NCI-H510A treated with DMSO at 0.1 percent for 48 hours (cell line): ENCODE results near the gene AADACL4.
"Not testable (repeated sequence)": the region's sequence is repeated elsewhere in the genome, so short reads cannot be mapped to it uniquely, and the experiment has no call there.

Experiments used
- DNase-seq: peaks from one replicate; lab custom pipeline; 2025; lab: John Stamatoyannopoulos, UW

Gene AADACL4

GRCh38 chr1:12629985-12630760 lies 13.7 kb upstream of the AADACL4 start:
- DNase-seq = no peak

GRCh38 chr1:12630946-12631530 lies 12.8 kb upstream of the AADACL4 start:
- no peak for DNase-seq

- DNase-seq = no peak
Observed at GRCh38 chr1:12631571-12631970, 12.3 kb upstream of the AADACL4 start.

- no peak for DNase-seq
Observed at GRCh38 chr1:12634156-12634555, 9.7 kb upstream of the AADACL4 start.

GRCh38 chr1:12634696-12635202 lies 9.1 kb upstream of the AADACL4 start:
- DNase-seq = no peak

- no peak for DNase-seq
Observed at GRCh38 chr1:12636098-12636950, 7.6 kb upstream of the AADACL4 start.

GRCh38 chr1:12637693-12638092 lies 6.2 kb upstream of the AADACL4 start:
- DNase-seq = no peak

- DNase-seq = no peak
Observed at GRCh38 chr1:12640237-12640957, 3.5 kb upstream of the AADACL4 start.

GRCh38 chr1:12640958-12641272 lies 3.0 kb upstream of the AADACL4 start:
- no peak for DNase-seq

GRCh38 chr1:12643079-12643478 lies 806 bp upstream of the AADACL4 start:
- no peak for DNase-seq

- no peak for DNase-seq
Observed at GRCh38 chr1:12644237-12644636, 352 bp downstream of the AADACL4 start.

GRCh38 chr1:12644829-12645228 lies 944 bp downstream of the AADACL4 start:
- DNase-seq = no peak

GRCh38 chr1:12645401-12645800 lies 1.5 kb downstream of the AADACL4 start:
- not testable (repeated sequence) for DNase-seq

GRCh38 chr1:12648741-12649140 lies 4.9 kb downstream of the AADACL4 start:
- no peak for DNase-seq

GRCh38 chr1:12649971-12650421 lies 6.1 kb downstream of the AADACL4 start:
- DNase-seq = no peak

- no peak for DNase-seq
Observed at GRCh38 chr1:12654004-12654567, 10.2 kb downstream of the AADACL4 start.

GRCh38 chr1:12654657-12655056 lies 10.8 kb downstream of the AADACL4 start:
- DNase-seq = no peak

GRCh38 chr1:12656575-12656974 lies 12.7 kb downstream of the AADACL4 start:
- DNase-seq = no peak

- DNase-seq = no peak
Observed at GRCh38 chr1:12657060-12657884, 13.4 kb downstream of the AADACL4 start.

- DNase-seq = not testable (repeated sequence)
Observed at GRCh38 chr1:12657885-12658512, 14.1 kb downstream of the AADACL4 start.
